Dermis lymphatic vessel endothelial cell (primary cell): ENCODE results near the gene C10orf143. TPM values are rescaled to one million over a fixed set of nuclear protein-coding genes. Genes with fewer than 3 reads are reported as not detected.

Source experiments
- total RNA-seq: library from RNA; depleted of rRNA; stranded (reverse); fragments of >200 nt; gene quantifications from 2 replicates; pipeline ENCODE4 v1.2.1, GENCODE V29; 2014

Gene C10orf143
- total RNA-seq: 0.69 and 1.2 TPM in 2 replicates

GRCh38 chr10:130110246-130111112 lies at the start of gene C10orf143:
Gene C10orf143, minus strand, starts transcription at chr10:130110830. Its CDS starts 58 bp downstream, at chr10:130110772.

GRCh38 chr10:130136226-130137089 lies 25.8 kb upstream of the C10orf143 start, which contains the start of gene GLRX3:
Gene GLRX3, plus strand, starts transcription at chr10:130136391. Its CDS starts 30 bp downstream, at chr10:130136421.

Other genes with a start within 250 kb of the C10orf143 start
- gene EBF3, start 146.6 kb downstream of the C10orf143 start, total RNA-seq: 1.3 and 1.4 TPM in 2 replicates
- gene GLRX3, start 25.6 kb upstream of the C10orf143 start, total RNA-seq: 52.6 and 68.1 TPM in 2 replicates